Body of pancreas (tissue), 4 donors: Measurements from ENCODE around the gene MED19. TPM values are rescaled to one million over a fixed set of nuclear protein-coding genes. Genes with fewer than 3 reads are reported as not detected.
"Not testable (repeated sequence)": the region's sequence is repeated elsewhere in the genome, so short reads cannot be mapped to it uniquely, and the experiment has no call there.

Experiments used
- ATAC-seq: fragments of 150-250 bp; one replicate; pipeline ENCODE4 v1.9.1; 2016
- DNase-seq, 4 donors: peaks; one replicate each; pipeline ENCODE4 v3.0.0-alpha.2; 2019
- H3K27ac ChIP-seq, 4 donors: fragments of 200-600 bp; sonication (generic); 1 replicate in 3 of 4; 2 replicates in 1 of 4; pipeline versions ENCODE4 v1.5.1 to v1.6.1; 2016 to 2019; ENCODE audit warnings: mild to moderate bottlenecking in 1 of 4, mixed read lengths in 1 of 4, moderate library complexity in 1 of 4
- H3K27me3 ChIP-seq, 2 donors: fragments of 200-600 bp; sonication (generic); one replicate each; pipeline ENCODE4 v1.6.0; 2016; ENCODE audit warnings: mild to moderate bottlenecking in 1 of 2
- H3K36me3 ChIP-seq, 2 donors: fragments of 200-600 bp; sonication (generic); replicated peaks in 1 of 2; 2 replicates each; pipeline ENCODE4 v1.5.1; 2016; ENCODE audit warnings: low read depth in 2 of 2; ENCODE audit not compliant: insufficient read depth in 1 of 2
- H3K4me1 ChIP-seq: fragments of 200-600 bp; sonication (generic); one replicate; pipeline ENCODE4 v1.6.0; 2016
- H3K4me3 ChIP-seq, 2 donors: fragments of 200-600 bp; sonication (generic); 1 replicate in 1 of 2; 2 replicates in 1 of 2; pipeline ENCODE4 v1.5.1; 2016 to 2019
- H3K9me3 ChIP-seq, 3 donors: fragments of 200-600 bp; sonication (generic); 1 replicate in 2 of 3; 2 replicates in 1 of 3; pipeline ENCODE4 v1.5.1; 2016
- POLR2A ChIP-seq, 3 donors: fragments of 450-650 bp; IDR thresholded peaks; one replicate each; pipeline ENCODE4 v1.6.1; 2016; ENCODE audit warnings: antibody characterized with exemption in 3 of 3, mild to moderate bottlenecking in 2 of 3
- WGBS, 2 donors: methylation state at CpG; one replicate each; pipeline ENCODE4 v1.1.5; 2017; 5-methylcytosine and 5-hydroxymethylcytosine counted together
- intact Hi-C: fragments of 100-400 bp; cut with DNase I; formaldehyde crosslinking; loops from one replicate; pipeline ENCODE4 v1.15.1; 2023
- total RNA-seq, 2 donors: library from RNA; depleted of rRNA; stranded (reverse); fragments of >200 nt; gene quantifications; one replicate each; pipeline ENCODE4 v1.1.0, GENCODE V29; 2016
- TF ChIP-seq, protein P1 (sequence below), 7 experiments: fragments of 450-650 bp in 4 of 7; fragments of 200-600 bp in 3 of 7; sonication (generic) in 3 of 7; IDR thresholded peaks; one replicate each; pipeline ENCODE4 v1.5.1; 2016 to 2019; ENCODE audit warnings: antibody characterized with exemption in 7 of 7

MED19 gene
- total RNA-seq, 2 donors from 2014 or later = 15.5 to 17.4 TPM

DNA sequence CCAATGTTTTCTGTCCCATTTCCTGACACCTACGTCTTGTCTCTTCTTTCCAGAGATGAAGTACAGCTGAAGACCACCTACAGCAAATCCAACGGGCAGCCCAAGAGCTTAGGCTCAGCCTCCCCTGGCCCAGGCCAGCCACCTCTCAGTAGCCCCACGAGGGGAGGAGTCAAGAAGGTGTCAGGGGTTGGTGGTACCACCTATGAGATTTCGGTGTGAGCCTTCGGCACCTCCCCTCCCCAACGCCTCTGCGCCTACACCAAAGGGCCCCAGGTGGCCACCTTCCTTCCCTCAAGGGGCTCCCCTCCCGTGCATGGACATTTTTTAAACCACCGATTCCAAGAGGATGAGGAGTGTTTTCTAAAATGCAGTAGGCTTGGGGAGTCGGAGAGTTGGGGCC lies 12.2 kb downstream of the MED19 start:
- intact Hi-C loops = no loop called here
- Histone ChIP-seq H3K27ac (no peak overlapping the region), H3K9me3 (no peaks in the 10 kb centered on the region), H3K36me3 (peaks cover 10 to 57% of the 10 kb centered on the region in 2 donors), H3K4me1 (no peaks in the 10 kb centered on the region), H3K27me3 (no peaks in the 10 kb centered on the region), H3K4me3 (no peak overlapping the region)
- TF ChIP-seq, protein P1, sequence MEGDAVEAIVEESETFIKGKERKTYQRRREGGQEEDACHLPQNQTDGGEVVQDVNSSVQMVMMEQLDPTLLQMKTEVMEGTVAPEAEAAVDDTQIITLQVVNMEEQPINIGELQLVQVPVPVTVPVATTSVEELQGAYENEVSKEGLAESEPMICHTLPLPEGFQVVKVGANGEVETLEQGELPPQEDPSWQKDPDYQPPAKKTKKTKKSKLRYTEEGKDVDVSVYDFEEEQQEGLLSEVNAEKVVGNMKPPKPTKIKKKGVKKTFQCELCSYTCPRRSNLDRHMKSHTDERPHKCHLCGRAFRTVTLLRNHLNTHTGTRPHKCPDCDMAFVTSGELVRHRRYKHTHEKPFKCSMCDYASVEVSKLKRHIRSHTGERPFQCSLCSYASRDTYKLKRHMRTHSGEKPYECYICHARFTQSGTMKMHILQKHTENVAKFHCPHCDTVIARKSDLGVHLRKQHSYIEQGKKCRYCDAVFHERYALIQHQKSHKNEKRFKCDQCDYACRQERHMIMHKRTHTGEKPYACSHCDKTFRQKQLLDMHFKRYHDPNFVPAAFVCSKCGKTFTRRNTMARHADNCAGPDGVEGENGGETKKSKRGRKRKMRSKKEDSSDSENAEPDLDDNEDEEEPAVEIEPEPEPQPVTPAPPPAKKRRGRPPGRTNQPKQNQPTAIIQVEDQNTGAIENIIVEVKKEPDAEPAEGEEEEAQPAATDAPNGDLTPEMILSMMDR (IDR thresholded peaks at IDR 0.05) = no peak
- TF ChIP-seq POLR2A (IDR thresholded peaks at IDR 0.05) = no peak
- WGBS, 2 donors = 83 to 85% methylated on average over 10 of the region's 10 CpGs
- ATAC-seq (no peak), DNase-seq (no peak)

DNA sequence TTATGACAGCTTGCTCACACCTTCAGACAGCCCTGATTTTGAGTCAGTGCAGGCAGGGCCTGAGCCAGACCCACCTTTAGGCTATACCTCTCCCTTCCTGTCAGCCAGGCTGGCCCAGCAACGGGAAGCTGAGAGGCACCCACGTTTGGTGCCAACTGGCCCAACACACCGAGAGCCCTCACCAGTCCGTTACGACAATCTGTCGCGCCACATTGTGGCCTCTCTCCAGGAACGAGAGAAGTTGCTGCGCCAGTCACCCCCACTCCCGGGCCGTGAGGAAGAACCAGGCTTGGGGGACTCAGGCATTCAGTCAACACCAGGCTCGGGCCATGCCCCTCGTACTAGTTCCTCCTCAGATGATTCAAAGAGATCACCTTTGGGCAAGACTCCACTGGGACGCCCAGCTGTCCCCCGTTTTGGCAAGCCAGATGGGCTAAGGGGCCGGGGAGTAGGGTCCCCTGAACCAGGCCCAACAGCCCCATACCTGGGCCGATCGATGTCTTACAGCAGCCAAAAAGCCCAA lies 13.1 kb downstream of the MED19 start:
- TF ChIP-seq POLR2A (IDR thresholded peaks at IDR 0.05) = no peak
- TF ChIP-seq, protein P1 (IDR thresholded peaks at IDR 0.05) = no peak
- H3K4me1 ChIP-seq = no peaks in the 10 kb centered on the region
- no peaks in the 10 kb centered on the region for H3K27me3 ChIP-seq
- peaks cover 15 to 60% of the 10 kb centered on the region in 2 donors for H3K36me3 ChIP-seq
- ATAC-seq (no peak), DNase-seq (no peak)
- intact Hi-C loops = no loop called here
- H3K9me3 ChIP-seq = no peaks in the 10 kb centered on the region
- WGBS, 2 donors = 87 to 88% methylated on average over 5 to 18 of the region's 18 CpGs
- no peak overlapping the region for H3K27ac ChIP-seq
- H3K4me3 ChIP-seq = no peak overlapping the region

DNA sequence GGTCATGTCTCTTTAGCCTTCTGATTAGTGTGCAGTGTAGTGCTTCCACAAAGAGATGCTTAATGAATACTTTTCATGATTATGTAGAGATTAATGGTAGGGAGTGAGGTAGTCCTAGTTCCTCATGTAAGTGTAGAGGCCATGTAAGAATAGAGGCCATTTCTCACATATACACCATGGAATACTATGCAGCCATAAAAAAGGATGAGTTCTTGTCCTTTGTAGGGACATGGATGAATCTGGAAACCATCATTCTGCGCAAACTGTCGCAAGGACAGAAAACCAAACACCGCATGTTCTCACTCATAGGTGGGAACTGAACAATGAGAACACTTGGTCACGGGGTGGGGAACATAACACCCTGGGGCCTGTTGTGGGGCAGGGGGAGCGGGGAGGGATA lies 21.5 kb downstream of the MED19 start:
- intact Hi-C loops, ATAC-seq: not testable (repeated sequence)
- 97 to 99% methylated on average over 5 of the region's 5 CpGs for WGBS, 2 donors

DNA sequence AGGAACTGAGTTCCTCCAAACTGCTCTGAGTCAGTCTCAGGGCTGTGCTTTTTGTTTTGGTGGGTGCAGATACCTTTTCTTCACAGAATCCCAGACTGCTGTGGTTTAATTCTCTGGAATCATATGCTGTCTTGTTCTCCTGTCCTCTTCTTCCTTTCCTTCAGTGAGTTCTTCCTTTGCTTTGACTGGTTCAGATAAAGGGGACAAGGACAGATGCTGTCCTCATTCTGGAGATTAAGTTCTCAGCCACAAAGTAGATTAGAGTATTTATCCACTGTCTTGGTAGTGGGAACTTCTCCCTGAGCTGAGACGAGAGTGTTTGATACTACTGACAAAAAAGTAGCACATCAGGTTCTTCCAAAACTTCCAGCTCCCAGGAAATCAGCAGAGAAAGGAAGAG lies 30.8 kb downstream of the MED19 start:
- Histone ChIP-seq H3K27me3 (no peaks in the 10 kb centered on the region), H3K4me3 (no peak overlapping the region), H3K36me3 (peaks cover 0 to 13% of the 10 kb centered on the region in 2 donors), H3K4me1 (peaks cover 17% of the 10 kb centered on the region), H3K27ac (no peak overlapping the region), H3K9me3 (no peaks in the 10 kb centered on the region)
- intact Hi-C loops = no loop called here
- 22 to 33% methylated on average over 1 of the region's 1 CpG for WGBS, 2 donors
- no peak for ATAC-seq
- no peak for TF ChIP-seq POLR2A (IDR thresholded peaks at IDR 0.05)
- TF ChIP-seq, protein P1 (IDR thresholded peaks at IDR 0.05) = no peak
- no peak for DNase-seq

More for the DNA sequence above, 21.5 kb downstream of the MED19 start:
- not testable (repeated sequence) for H3K9me3 ChIP-seq, H3K27ac ChIP-seq, DNase-seq, H3K27me3 ChIP-seq, H3K4me1 ChIP-seq, H3K4me3 ChIP-seq
- peaks cover 5 to 65% of the 10 kb centered on the region in 2 donors for H3K36me3 ChIP-seq

DNA sequence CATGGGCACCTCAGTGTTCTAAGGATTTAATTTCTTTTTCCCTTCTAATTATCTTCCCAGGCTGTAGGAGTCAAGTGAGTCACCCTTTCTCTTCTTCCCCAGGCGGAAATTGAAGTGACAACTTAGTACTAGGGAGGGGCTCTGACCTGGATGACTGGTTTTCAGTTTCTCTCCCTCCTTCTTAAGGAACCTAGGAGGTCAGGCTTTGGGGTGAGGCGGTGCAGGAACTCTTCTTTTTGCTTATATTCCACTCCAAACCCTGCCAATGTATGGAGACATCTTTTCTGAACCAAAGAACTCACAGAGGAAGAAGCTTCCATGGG lies 31.5 kb downstream of the MED19 start:
- Histone ChIP-seq H3K9me3 (no peaks in the 10 kb centered on the region), H3K27me3 (no peaks in the 10 kb centered on the region), H3K27ac (no peak overlapping the region), H3K4me3 (no peak overlapping the region), H3K4me1 (peaks cover 21% of the 10 kb centered on the region), H3K36me3 (peaks cover 0 to 9% of the 10 kb centered on the region in 2 donors)
- DNase-seq (no peak), ATAC-seq (no peak)
- TF ChIP-seq, protein P1 (IDR thresholded peaks at IDR 0.05) = no peak
- TF ChIP-seq POLR2A (IDR thresholded peaks at IDR 0.05) = no peak
- 75 to 89% methylated on average over 2 of the region's 2 CpGs for WGBS, 2 donors
- intact Hi-C loops = no loop called here
